CD8-positive, alpha-beta memory T cell (primary cell): ENCODE measurements around the gene COASY. TPM values are rescaled to one million over a fixed set of nuclear protein-coding genes. Genes with fewer than 3 reads are reported as not detected.
"Not testable (repeated sequence)": the region's sequence is repeated elsewhere in the genome, so short reads cannot be mapped to it uniquely, and the experiment has no call there.

Experiments
- CTCF ChIA-PET: fragments of 350-600 bp; sonication (Branson Sonifier 250); formaldehyde crosslinking; loops from one replicate; lab custom pipeline; 2021; ENCODE audit warnings: antibody characterized with exemption; lab: Charles Lee
- POLR2A ChIA-PET: fragments of 350-600 bp; sonication (Branson Sonifier 250); formaldehyde crosslinking; loops from one replicate; lab custom pipeline; 2021; ENCODE audit warnings: antibody characterized with exemption; lab: Charles Lee
- DNase-seq, 5 donors: peaks; one replicate each; pipeline versions ENCODE4 v3.0.0 to v3.0.0-alpha.2; 2020 to 2022; ENCODE audit warnings: mixed read lengths in 1 of 5
- H3K27ac ChIP-seq: one replicate; pipeline ENCODE4 v1.7.0; 2013; ENCODE audit warnings: low read depth, mild to moderate bottlenecking, low read length, moderate library complexity
- H3K27me3 ChIP-seq: 2 replicates; pipeline ENCODE4 v1.7.0; 2013; ENCODE audit warnings: low read length, mild to moderate bottlenecking; ENCODE audit not compliant: insufficient read depth, poor library complexity, severe bottlenecking
- H3K36me3 ChIP-seq: 2 replicates; pipeline ENCODE4 v1.7.0; 2013; ENCODE audit warnings: mild to moderate bottlenecking, low read length, moderate library complexity; ENCODE audit not compliant: insufficient read depth
- H3K4me1 ChIP-seq: 2 replicates; pipeline ENCODE4 v1.7.0; 2013; ENCODE audit warnings: mild to moderate bottlenecking, low read length, moderate library complexity; ENCODE audit not compliant: insufficient read depth
- H3K4me3 ChIP-seq: 2 replicates; pipeline ENCODE4 v1.7.0; 2013; ENCODE audit warnings: mild to moderate bottlenecking, low read length
- H3K9me3 ChIP-seq: 2 replicates; pipeline ENCODE4 v1.7.0; 2013; ENCODE audit warnings: mild to moderate bottlenecking, low read length
- H3K27ac Mint-ChIP-seq, 8 donors: one replicate each; pipeline ENCODE4 v1.8.0; 2020 to 2021; ENCODE audit warnings: mixed read lengths in 8 of 8, mild to moderate bottlenecking in 6 of 8, inconsistent platforms in 3 of 8, moderate library complexity in 3 of 8
- H3K27me3 Mint-ChIP-seq, 2 donors: one replicate each; pipeline ENCODE4 v1.8.0; 2020 to 2021; ENCODE audit warnings: mixed read lengths in 2 of 2, mild to moderate bottlenecking in 1 of 2, moderate library complexity in 1 of 2
- H3K36me3 Mint-ChIP-seq, 3 donors: one replicate each; pipeline ENCODE4 v1.8.0; 2020 to 2021; ENCODE audit warnings: mixed read lengths in 3 of 3, inconsistent platforms in 1 of 3, mild to moderate bottlenecking in 1 of 3
- H3K4me1 Mint-ChIP-seq, 3 donors: one replicate each; pipeline ENCODE4 v1.8.0; 2020 to 2021; ENCODE audit warnings: mixed read lengths in 3 of 3, inconsistent platforms in 1 of 3, mild to moderate bottlenecking in 1 of 3
- H3K4me3 Mint-ChIP-seq, 7 donors: one replicate each; pipeline ENCODE4 v1.8.0; 2020 to 2021; ENCODE audit warnings: mixed read lengths in 7 of 7, mild to moderate bottlenecking in 6 of 7, moderate library complexity in 4 of 7, inconsistent platforms in 2 of 7
- H3K9me3 Mint-ChIP-seq, 5 donors: one replicate each; pipeline ENCODE4 v1.8.0; 2020 to 2022; ENCODE audit warnings: mixed read lengths in 5 of 5, mild to moderate bottlenecking in 3 of 5, moderate library complexity in 2 of 5, inconsistent platforms in 1 of 5
- polyA plus RNA-seq: library from polyadenylated mRNA; unstranded; fragments of 300-500 nt; fragmentation: Illumina TruSeq; gene quantifications from one replicate; pipeline ENCODE4 v1.2.3, GENCODE V29; 2021
- total RNA-seq, 2 experiments: library from RNA; stranded (reverse); gene quantifications; one replicate each; pipeline ENCODE4 v1.2.3, GENCODE V29; 2021

Gene COASY
- total and polyA plus RNA-seq, 3 experiments from 2014 or later, result 65.6 to 107 (median 103) TPM

DNA sequence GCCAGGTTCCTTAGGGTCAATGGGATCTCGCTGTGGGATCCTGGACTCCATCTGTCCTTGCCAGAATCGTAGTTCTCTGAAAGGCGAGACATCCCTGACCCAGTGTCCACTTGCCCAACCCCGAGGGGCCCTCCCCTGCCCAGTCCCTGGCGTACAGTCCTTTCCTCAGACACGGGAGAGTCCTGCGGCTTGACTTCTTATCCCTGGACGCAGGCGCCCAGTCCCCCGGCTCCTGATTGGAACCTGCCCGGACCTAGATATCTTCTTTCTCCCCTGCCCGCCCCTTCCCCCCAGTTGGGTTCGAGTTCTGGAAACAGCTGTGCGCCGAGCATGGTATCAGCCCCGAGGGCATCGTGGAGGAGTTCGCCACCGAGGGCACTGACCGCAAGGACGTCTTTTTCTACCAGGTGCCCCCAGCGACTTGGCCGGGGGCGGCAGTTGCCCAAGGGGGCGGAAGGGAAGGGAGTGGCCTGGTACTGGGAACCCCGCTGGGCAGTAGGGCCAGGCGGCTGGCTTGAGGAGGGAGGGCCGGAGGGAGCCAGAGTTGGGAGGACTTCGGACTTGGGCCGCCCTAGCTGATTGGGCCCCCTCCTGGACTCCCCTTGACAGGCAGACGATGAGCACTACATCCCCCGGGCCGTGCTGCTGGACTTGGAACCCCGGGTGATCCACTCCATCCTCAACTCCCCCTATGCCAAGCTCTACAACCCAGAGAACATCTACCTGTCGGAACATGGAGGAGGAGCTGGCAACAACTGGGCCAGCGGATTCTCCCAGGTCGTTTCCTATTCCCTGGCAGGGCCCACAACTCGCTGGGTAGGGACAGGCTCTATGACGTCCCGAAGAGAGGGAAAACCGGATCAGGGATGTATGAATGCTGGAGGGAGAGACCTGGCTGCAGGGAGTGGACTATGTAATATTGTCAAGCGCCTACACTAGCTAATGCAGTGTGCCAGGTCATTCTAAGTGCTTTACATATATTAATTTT is 48.2 kb downstream of the COASY start:
- Histone ChIP-seq H3K4me3 (peak overlapping the region; percentile 93), H3K4me1 (peaks cover 31% of the 10 kb centered on the region), H3K36me3 (peaks cover 14% of the 10 kb centered on the region), H3K27ac (peak overlapping the region; percentile 88)
- peak in 1 of 5 donors; percentile 8 for DNase-seq
- ChIA-PET CTCF (interaction anchor here (0.7 to 3.1 kb wide), 8 partner anchors 24 to 74 kb away, joined by 3 to 23 read pairs (median 6); partner anchors contain the start of gene PSMC3IP), POLR2A (interaction anchor here (1.0 to 1.8 kb wide), 6 partner anchors 32 to 751 kb away, joined by 3 to 10 read pairs (median 4); partner anchors contain the start of genes BECN1, NAGLU and PSMC3IP)
- H3K27me3 ChIP-seq, H3K27me3 Mint-ChIP-seq, H3K9me3 Mint-ChIP-seq, H3K9me3 ChIP-seq: not testable (repeated sequence)
- Mint-ChIP-seq H3K36me3 (peaks cover 4 to 58% (median 17%) of the 10 kb centered on the region in 3 donors), H3K4me3 (peak overlapping the region; percentile 99 to 100 (median 99)), H3K27ac (peak overlapping the region; percentile 86 to 100 (median 98)), H3K4me1 (peaks cover 34 to 46% (median 46%) of the 10 kb centered on the region in 3 donors)

DNA sequence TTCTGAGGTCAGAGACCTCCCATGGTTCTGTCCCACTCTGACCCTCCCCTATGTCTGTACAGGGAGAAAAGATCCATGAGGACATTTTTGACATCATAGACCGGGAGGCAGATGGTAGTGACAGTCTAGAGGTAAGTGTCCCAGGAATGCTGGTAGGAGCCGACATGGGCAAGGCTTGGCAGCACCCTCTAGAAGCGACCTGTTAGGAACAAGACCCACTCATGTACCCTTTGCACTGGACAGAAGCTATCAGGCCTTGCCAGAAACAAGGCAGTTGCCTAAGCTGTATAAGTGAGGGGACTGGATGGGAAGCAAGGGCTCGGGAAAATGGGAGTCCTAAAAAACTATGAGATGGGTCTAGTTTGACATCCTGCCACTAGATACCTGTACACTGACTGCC is 50.1 kb downstream of the COASY start:
- Mint-ChIP-seq H3K9me3 (peaks cover 0 to 1% (median 0%) of the 10 kb centered on the region in 5 donors), H3K27ac (peak overlapping the region in 3 of 8 donors; percentile 48 to 61 (median 51)), H3K36me3 (peaks cover 4 to 57% (median 16%) of the 10 kb centered on the region in 3 donors), H3K27me3 (peaks cover 0 to 3% of the 10 kb centered on the region in 2 donors), H3K4me3 (peak overlapping the region in 3 of 7 donors; percentile 52 to 60 (median 59)), H3K4me1 (peaks cover 17 to 26% (median 26%) of the 10 kb centered on the region in 3 donors)
- H3K27me3 ChIP-seq, result no peaks in the 10 kb centered on the region
- peaks cover 13% of the 10 kb centered on the region for H3K4me1 ChIP-seq
- no peak for DNase-seq
- H3K9me3 ChIP-seq, result no peaks in the 10 kb centered on the region
- H3K27ac ChIP-seq, result no peak overlapping the region
- CTCF ChIA-PET, result no interaction called here
- H3K36me3 ChIP-seq, result peaks cover 20% of the 10 kb centered on the region
- no peak overlapping the region for H3K4me3 ChIP-seq
- POLR2A ChIA-PET, result no interaction called here

DNA sequence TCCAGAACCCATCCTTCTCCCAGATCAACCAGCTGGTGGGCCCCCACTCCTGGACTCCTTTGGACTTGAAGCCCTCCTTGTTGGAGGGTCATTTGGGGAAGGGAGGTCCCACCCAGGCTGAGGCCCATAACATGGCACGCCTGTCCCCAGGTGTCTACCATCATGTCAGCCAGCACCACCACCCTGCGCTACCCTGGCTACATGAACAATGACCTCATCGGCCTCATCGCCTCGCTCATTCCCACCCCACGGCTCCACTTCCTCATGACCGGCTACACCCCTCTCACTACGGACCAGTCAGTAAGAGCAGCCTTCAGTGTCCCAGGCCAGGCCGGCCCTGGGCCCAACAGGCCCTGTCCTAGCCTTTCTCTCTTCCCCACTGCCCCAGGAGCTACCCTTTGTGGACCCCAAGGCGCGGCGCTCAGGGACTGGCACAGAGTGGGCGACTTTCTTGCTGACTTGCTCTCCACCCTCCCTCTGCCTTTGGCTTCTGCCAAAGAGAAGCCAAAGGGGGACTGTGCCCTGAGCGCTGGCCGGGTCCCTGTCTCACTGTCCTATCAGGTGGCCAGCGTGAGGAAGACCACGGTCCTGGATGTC is 51.8 kb downstream of the COASY start:
- no peaks in the 10 kb centered on the region for H3K9me3 ChIP-seq
- H3K4me3 ChIP-seq, result no peak overlapping the region
- CTCF ChIA-PET, result no interaction called here
- no peaks in the 10 kb centered on the region for H3K9me3 Mint-ChIP-seq
- no peaks in the 10 kb centered on the region for H3K27me3 ChIP-seq
- peaks cover 0 to 3% of the 10 kb centered on the region in 2 donors for H3K27me3 Mint-ChIP-seq
- H3K4me1 Mint-ChIP-seq, result peaks cover 7 to 17% (median 12%) of the 10 kb centered on the region in 3 donors
- no peaks in the 10 kb centered on the region for H3K4me1 ChIP-seq
- DNase-seq, result no peak
- H3K36me3 ChIP-seq, result peaks cover 20% of the 10 kb centered on the region
- POLR2A ChIA-PET, result no interaction called here
- H3K36me3 Mint-ChIP-seq, result peaks cover 4 to 47% (median 16%) of the 10 kb centered on the region in 3 donors
- H3K27ac Mint-ChIP-seq, result no peak overlapping the region
- no peak overlapping the region for H3K27ac ChIP-seq
- H3K4me3 Mint-ChIP-seq, result peak overlapping the region in 1 of 7 donors; percentile 52

Other genes with a start within 250 kb of the COASY start
- 100 to 1,000 TPM; 148 to 155 TPM for gene STAT3, start 173.7 kb upstream of the COASY start, total RNA-seq
- 166 TPM for gene STAT3, start 173.7 kb upstream of the COASY start, polyA plus RNA-seq
- under 1 TPM; 0.18 to 0.22 TPM for gene CAVIN1, start 138.9 kb upstream of the COASY start, total RNA-seq
- gene CAVIN1, start 138.9 kb upstream of the COASY start, polyA plus RNA-seq, result not detected
- 1 to 10 TPM; 3.0 to 3.6 TPM for gene ATP6V0A1, start 103.3 kb upstream of the COASY start, total RNA-seq
- 5.5 TPM for gene ATP6V0A1, start 103.3 kb upstream of the COASY start, polyA plus RNA-seq
- 10 to 100 TPM; 15.8 to 17.4 TPM for gene NAGLU, start 25.9 kb upstream of the COASY start, total RNA-seq
- gene NAGLU, start 25.9 kb upstream of the COASY start, polyA plus RNA-seq, result 17.0 TPM
- under 1 TPM; 0.29 to 0.37 TPM for gene HSD17B1, start 9.2 kb upstream of the COASY start, total RNA-seq
- 0.48 TPM for gene HSD17B1, start 9.2 kb upstream of the COASY start, polyA plus RNA-seq
- gene MLX, start 5.0 kb downstream of the COASY start, total RNA-seq, result 10 to 100 TPM; 61.8 to 62.3 TPM
- gene MLX, start 5.0 kb downstream of the COASY start, polyA plus RNA-seq, result 52.1 TPM
- gene PSMC3IP, start 15.6 kb downstream of the COASY start, total RNA-seq, result 10 to 100 TPM; 35.9 to 36.2 TPM
- 0.83 TPM for gene PSMC3IP, start 15.6 kb downstream of the COASY start, polyA plus RNA-seq
- gene RETREG3, start 47.2 kb downstream of the COASY start, total RNA-seq, result 10 to 100 TPM; 39.7 to 40.3 TPM
- 109 TPM for gene RETREG3, start 47.2 kb downstream of the COASY start, polyA plus RNA-seq
- 100 to 1,000 TPM; 112 to 119 TPM for gene TUBG1, start 47.5 kb downstream of the COASY start, total RNA-seq
- 11.1 TPM for gene TUBG1, start 47.5 kb downstream of the COASY start, polyA plus RNA-seq
- 10 to 100 TPM; 10.6 to 11.6 TPM for gene TUBG2, start 97.1 kb downstream of the COASY start, total RNA-seq
- gene TUBG2, start 97.1 kb downstream of the COASY start, polyA plus RNA-seq, result 3.4 TPM
- gene PLEKHH3, start 114.8 kb downstream of the COASY start, total RNA-seq, result under 1 TPM; 0.38 to 0.70 TPM
- not detected for gene PLEKHH3, start 114.8 kb downstream of the COASY start, polyA plus RNA-seq
- gene CCR10, start 119.7 kb downstream of the COASY start, total RNA-seq, result under 1 TPM; 0.18 to 0.20 TPM
- 1.9 TPM for gene CCR10, start 119.7 kb downstream of the COASY start, polyA plus RNA-seq
- 1 to 10 TPM; 1.2 to 1.7 TPM for gene CNTNAP1, start 120.4 kb downstream of the COASY start, total RNA-seq
- 1.1 TPM for gene CNTNAP1, start 120.4 kb downstream of the COASY start, polyA plus RNA-seq
- 10 to 100 TPM; 40.8 to 42.6 TPM for gene EZH1, start 182.9 kb downstream of the COASY start, total RNA-seq
- gene EZH1, start 182.9 kb downstream of the COASY start, polyA plus RNA-seq, result 37.2 TPM
- gene RAMP2, start 199.1 kb downstream of the COASY start, total RNA-seq, result not detected
- not detected for gene RAMP2, start 199.1 kb downstream of the COASY start, polyA plus RNA-seq
- 100 to 1,000 TPM; 101 to 108 TPM for gene VPS25, start 211.3 kb downstream of the COASY start, total RNA-seq
- 63.8 TPM for gene VPS25, start 211.3 kb downstream of the COASY start, polyA plus RNA-seq
- under 1 TPM; 0.18 to 0.55 TPM for gene WNK4, start 218.5 kb downstream of the COASY start, total RNA-seq
- not detected for gene WNK4, start 218.5 kb downstream of the COASY start, polyA plus RNA-seq
- gene COA3, start 236.6 kb downstream of the COASY start, total RNA-seq, result 10 to 100 TPM; 55.5 to 60.8 TPM
- 132 TPM for gene COA3, start 236.6 kb downstream of the COASY start, polyA plus RNA-seq
- gene CNTD1, start 236.7 kb downstream of the COASY start, total RNA-seq, result not detected
- gene CNTD1, start 236.7 kb downstream of the COASY start, polyA plus RNA-seq, result 0.15 TPM